ENCODE results near the gene DHRS13.
A peak's percentile ranks its signal among the peaks of the same experiment; 100 is the strongest.

- TF ChIP-seq REST (IDR thresholded peaks at IDR 0.05) (peak; percentile 31), CTCF (IDR thresholded peaks at IDR 0.05; ENCODE audit: low read depth, low read length, missing input control) (no peak), SP1 (IDR thresholded peaks at IDR 0.05) (peak; percentile 53), MAX (IDR thresholded peaks at IDR 0.05) (peak; percentile 96), JUND (IDR thresholded peaks at IDR 0.05) (peak in 1 of 2 donors; percentile 73), ZBTB33 (IDR thresholded peaks at IDR 0.05) (no peak), EGR1 (IDR thresholded peaks at IDR 0.05; ENCODE audit: low read depth in 2 of 2) (peak in 1 of 2 donors; percentile 81), RXRA (IDR thresholded peaks at IDR 0.05) (peak; percentile 31 to 65), GABPA (IDR thresholded peaks at IDR 0.05 in 1 of 2, conservative IDR thresholded peaks at IDR 0.05 in 1 of 2) (peak in 1 of 2 donors; percentile 42), ATF3 (IDR thresholded peaks at IDR 0.05) (peak; percentile 69), TAF1 (conservative IDR thresholded peaks at IDR 0.05) (no peak)
Observed at GRCh38 chr17:28937044-28937729, 34.3 kb upstream of the DHRS13 start.
